Activated CD4-positive, CD25-positive, alpha-beta regulatory T cell treated with anti-CD3 and anti-CD28 coated beads, Interleukin-2, amount 50 U/mL, for 72 hours (primary cell): ENCODE results near the gene USP25.

Experiments
- DNase-seq: peaks from one replicate; pipeline ENCODE4 v3.0.0; 2021

Gene USP25

GRCh38 chr21:15820327-15820726 is 90.5 kb downstream of the USP25 start:
- no peak for DNase-seq

- no peak for DNase-seq
These were observed 91.1 kb downstream of the USP25 start for GRCh38 chr21:15820852-15821379.

GRCh38 chr21:15823486-15824150 is 93.8 kb downstream of the USP25 start:
- DNase-seq = no peak

GRCh38 chr21:15825700-15826099 is 95.9 kb downstream of the USP25 start:
- no peak for DNase-seq

GRCh38 chr21:15826147-15826780 is 96.5 kb downstream of the USP25 start:
- no peak for DNase-seq

- DNase-seq = no peak
These were observed 97.3 kb downstream of the USP25 start for GRCh38 chr21:15826908-15827601.

GRCh38 chr21:15831497-15831896 is 101.7 kb downstream of the USP25 start:
- DNase-seq = no peak

- DNase-seq = no peak
These were observed 107.9 kb downstream of the USP25 start for GRCh38 chr21:15837645-15838044.

- DNase-seq = no peak
These were observed 109.2 kb downstream of the USP25 start for GRCh38 chr21:15839026-15839425.

- DNase-seq = no peak
These were observed 109.8 kb downstream of the USP25 start for GRCh38 chr21:15839601-15840000.

GRCh38 chr21:15840406-15840805 is 110.6 kb downstream of the USP25 start:
- DNase-seq = no peak

GRCh38 chr21:15841856-15842564 is 112.2 kb downstream of the USP25 start:
- DNase-seq = no peak

GRCh38 chr21:15842565-15842880 is 112.7 kb downstream of the USP25 start:
- DNase-seq = no peak

- DNase-seq = no peak
These were observed 114.0 kb downstream of the USP25 start for GRCh38 chr21:15843766-15844165.

- DNase-seq = no peak
These were observed 119.1 kb downstream of the USP25 start for GRCh38 chr21:15848634-15849560.

- DNase-seq = no peak
These were observed 120.1 kb downstream of the USP25 start for GRCh38 chr21:15849927-15850326.

GRCh38 chr21:15850645-15851044 is 120.9 kb downstream of the USP25 start:
- DNase-seq = no peak

GRCh38 chr21:15852146-15852545 is 122.4 kb downstream of the USP25 start:
- DNase-seq = no peak

GRCh38 chr21:15853126-15853525 is 123.3 kb downstream of the USP25 start:
- DNase-seq = no peak

GRCh38 chr21:15856813-15857212 is 127.0 kb downstream of the USP25 start:
- no peak for DNase-seq

GRCh38 chr21:15857740-15858139 is 128.0 kb downstream of the USP25 start:
- no peak for DNase-seq

- no peak for DNase-seq
These were observed 130.8 kb downstream of the USP25 start for GRCh38 chr21:15860541-15860940.
